NB4 (cell line): ENCODE results near the gene MRPL10.

Experiments used
- DNase-seq: peaks from one replicate; pipeline ENCODE4 v3.0.0; 2010; ENCODE audit warnings: low read depth
- H3K4me3 ChIP-seq: one replicate; pipeline ENCODE4 v1.5.1; 2011; ENCODE audit warnings: mild to moderate bottlenecking, low read depth, low read length, moderate library complexity
- CTCF ChIP-seq: IDR thresholded peaks from one replicate; pipeline ENCODE4 v1.5.1; 2012; ENCODE audit warnings: low read depth, low read length
- MAX ChIP-seq: IDR thresholded peaks from 2 replicates; pipeline ENCODE4 v1.6.1; 2011; ENCODE audit warnings: low read depth, low read length
- MYC ChIP-seq: IDR thresholded peaks from 2 replicates; pipeline ENCODE4 v1.6.1; 2011; ENCODE audit warnings: low read depth, low read length
- POLR2A ChIP-seq: IDR thresholded peaks from 2 replicates; pipeline ENCODE4 v1.6.1; 2011; ENCODE audit warnings: mild to moderate bottlenecking; ENCODE audit not compliant: insufficient read length; ENCODE audit errors: extremely low read depth

The MRPL10 gene

GRCh38 chr17:47877368-47878034 is 46.2 kb upstream of the MRPL10 start:
- H3K4me3 ChIP-seq = no peak overlapping the region
- no peak for TF ChIP-seq POLR2A
- no peak for TF ChIP-seq MYC
- TF ChIP-seq CTCF = no peak
- TF ChIP-seq MAX = no peak
- no peak for DNase-seq

- no peak for DNase-seq
- TF ChIP-seq MAX (no peak), POLR2A (no peak), CTCF (no peak), MYC (no peak)
- H3K4me3 ChIP-seq = no peak overlapping the region
Measured at GRCh38 chr17:47875011-47875985, 44.0 kb upstream of the MRPL10 start.

- H3K4me3 ChIP-seq = no peak overlapping the region
- TF ChIP-seq MAX (no peak), CTCF (no peak), POLR2A (no peak), MYC (no peak)
- no peak for DNase-seq
Measured at GRCh38 chr17:47873200-47874090, 42.1 kb upstream of the MRPL10 start.

GRCh38 chr17:47872651-47873161 is 41.4 kb upstream of the MRPL10 start:
- DNase-seq = no peak
- H3K4me3 ChIP-seq = no peak overlapping the region
- TF ChIP-seq POLR2A = no peak
- TF ChIP-seq MYC = no peak
- TF ChIP-seq MAX = no peak
- no peak for TF ChIP-seq CTCF

- H3K4me3 ChIP-seq = no peak overlapping the region
- DNase-seq = no peak
- no peak for TF ChIP-seq MYC
- no peak for TF ChIP-seq CTCF
Measured at GRCh38 chr17:47872019-47872650, 40.8 kb upstream of the MRPL10 start.
